Tibial nerve (tissue), 4 donors: ENCODE results near the gene NXPH1.

ENCODE experiments used
- EP300 ChIP-seq, 2 donors: sonication (generic); formaldehyde crosslinking; IDR thresholded peaks; one replicate each; pipeline ENCODE4 v1.6.1; 2017; ENCODE audit warnings: antibody characterized with exemption in 2 of 2, mild to moderate bottlenecking in 1 of 2
- POLR2A ChIP-seq, 2 donors: fragments of 450-650 bp; IDR thresholded peaks; one replicate each; pipeline ENCODE4 v1.6.1; 2017; ENCODE audit warnings: antibody characterized with exemption in 2 of 2, mild to moderate bottlenecking in 2 of 2, moderate library complexity in 2 of 2
- TF ChIP-seq, protein P1 (sequence below), 5 experiments: fragments of 200-600 bp in 3 of 5; fragments of 450-650 bp in 2 of 5; sonication (generic) in 3 of 5; IDR thresholded peaks; one replicate each; pipeline ENCODE4 v1.5.1; 2016 to 2019; ENCODE audit warnings: antibody characterized with exemption in 5 of 5, mild to moderate bottlenecking in 3 of 5, moderate library complexity in 2 of 5

DNA sequence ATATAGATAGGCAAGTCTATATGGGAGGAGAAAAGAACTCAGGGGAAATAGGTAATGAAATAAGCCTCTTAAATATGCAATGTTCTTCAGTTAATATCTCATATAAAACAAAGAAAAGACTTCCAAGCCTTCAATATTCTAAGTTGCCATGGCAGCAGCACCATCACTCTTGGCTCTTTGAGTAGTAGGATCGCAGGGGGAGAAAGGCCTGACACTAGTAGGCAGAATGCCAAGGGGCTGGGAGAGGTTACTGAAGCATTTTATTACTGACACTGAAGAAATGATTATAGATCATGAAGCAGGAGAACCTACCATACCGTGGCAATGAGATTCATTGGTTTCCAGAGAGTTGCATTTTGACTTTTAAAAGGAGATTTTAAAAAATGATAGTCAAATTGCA is 193.9 kb downstream of the NXPH1 start:
- TF ChIP-seq, protein P1, sequence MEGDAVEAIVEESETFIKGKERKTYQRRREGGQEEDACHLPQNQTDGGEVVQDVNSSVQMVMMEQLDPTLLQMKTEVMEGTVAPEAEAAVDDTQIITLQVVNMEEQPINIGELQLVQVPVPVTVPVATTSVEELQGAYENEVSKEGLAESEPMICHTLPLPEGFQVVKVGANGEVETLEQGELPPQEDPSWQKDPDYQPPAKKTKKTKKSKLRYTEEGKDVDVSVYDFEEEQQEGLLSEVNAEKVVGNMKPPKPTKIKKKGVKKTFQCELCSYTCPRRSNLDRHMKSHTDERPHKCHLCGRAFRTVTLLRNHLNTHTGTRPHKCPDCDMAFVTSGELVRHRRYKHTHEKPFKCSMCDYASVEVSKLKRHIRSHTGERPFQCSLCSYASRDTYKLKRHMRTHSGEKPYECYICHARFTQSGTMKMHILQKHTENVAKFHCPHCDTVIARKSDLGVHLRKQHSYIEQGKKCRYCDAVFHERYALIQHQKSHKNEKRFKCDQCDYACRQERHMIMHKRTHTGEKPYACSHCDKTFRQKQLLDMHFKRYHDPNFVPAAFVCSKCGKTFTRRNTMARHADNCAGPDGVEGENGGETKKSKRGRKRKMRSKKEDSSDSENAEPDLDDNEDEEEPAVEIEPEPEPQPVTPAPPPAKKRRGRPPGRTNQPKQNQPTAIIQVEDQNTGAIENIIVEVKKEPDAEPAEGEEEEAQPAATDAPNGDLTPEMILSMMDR (IDR thresholded peaks at IDR 0.05), result no peak
- TF ChIP-seq EP300 (IDR thresholded peaks at IDR 0.05) (no peak), POLR2A (IDR thresholded peaks at IDR 0.05) (no peak)
